MCF 10A (cell line): ENCODE data around the gene TAC4. TPM values are rescaled to one million over a fixed set of nuclear protein-coding genes. Genes with fewer than 3 reads are reported as not detected.
A peak's percentile ranks its signal among the peaks of the same experiment; 100 is the strongest.

Experiments
- BruUV-seq: library from RNA; stranded (reverse); fragments of 400-500 nt; replicated peaks from 2 replicates; lab custom pipeline; 2021; lab: Mats Ljungman, UMichigan
- CTCF ChIA-PET: fragments of 300-600 bp; sonication (Branson Sonifier 250); formaldehyde crosslinking; extraction: SDS; loops from one replicate; lab custom pipeline; 2021; ENCODE audit warnings: antibody characterized with exemption, inconsistent platforms; lab: Yijun Ruan, JAX
- POLR2A ChIA-PET: fragments of 300-600, 350-650 bp; sonication (Branson Sonifier 250); formaldehyde crosslinking; extraction: SDS; loops from one replicate; lab custom pipeline; 2020; ENCODE audit warnings: antibody characterized with exemption, inconsistent platforms; lab: Yijun Ruan, JAX
- DNase-seq: peaks from one replicate; pipeline ENCODE4 v3.0.0-alpha.2; 2018; ENCODE audit not compliant: unreplicated experiment
- H3K27ac Mint-ChIP-seq: one replicate; pipeline ENCODE4 v1.8.0; 2022; ENCODE audit warnings: mild to moderate bottlenecking, low read depth, mixed read lengths; ENCODE audit not compliant: unreplicated experiment
- H3K27me3 Mint-ChIP-seq: one replicate; pipeline ENCODE4 v1.8.0; 2022; ENCODE audit warnings: mixed read lengths; ENCODE audit not compliant: insufficient read depth, unreplicated experiment
- H3K36me3 Mint-ChIP-seq: one replicate; pipeline ENCODE4 v1.8.0; 2022; ENCODE audit warnings: mild to moderate bottlenecking, moderate library complexity, mixed read lengths; ENCODE audit not compliant: insufficient read depth, unreplicated experiment
- H3K4me1 Mint-ChIP-seq: one replicate; pipeline ENCODE4 v1.8.0; 2022; ENCODE audit warnings: mixed read lengths; ENCODE audit not compliant: insufficient read depth, unreplicated experiment
- H3K4me3 Mint-ChIP-seq: one replicate; pipeline ENCODE4 v1.8.0; 2022; ENCODE audit warnings: mild to moderate bottlenecking, moderate library complexity, mixed read lengths; ENCODE audit not compliant: unreplicated experiment
- H3K9me3 Mint-ChIP-seq: one replicate; pipeline ENCODE4 v1.8.0; 2022; ENCODE audit warnings: mixed read lengths; ENCODE audit not compliant: unreplicated experiment
- CTCF ChIP-seq: fragments of 200-600 bp; IDR thresholded peaks from one replicate; pipeline ENCODE4 v1.8.0; 2022; ENCODE audit warnings: antibody characterized with exemption, mild to moderate bottlenecking; ENCODE audit not compliant: unreplicated experiment
- intact Hi-C: fragments of 100-400 bp; cut with micrococcal nuclease; formaldehyde crosslinking; loops from 2 replicates; pipeline ENCODE4 v1.14.1; 2022
- total RNA-seq: library from RNA; stranded (reverse); gene quantifications from 2 replicates; pipeline ENCODE4 v1.2.3, GENCODE V29; 2022

TAC4 gene
- total RNA-seq, 1 experiment from 2014 or later, result not detected

DNA sequence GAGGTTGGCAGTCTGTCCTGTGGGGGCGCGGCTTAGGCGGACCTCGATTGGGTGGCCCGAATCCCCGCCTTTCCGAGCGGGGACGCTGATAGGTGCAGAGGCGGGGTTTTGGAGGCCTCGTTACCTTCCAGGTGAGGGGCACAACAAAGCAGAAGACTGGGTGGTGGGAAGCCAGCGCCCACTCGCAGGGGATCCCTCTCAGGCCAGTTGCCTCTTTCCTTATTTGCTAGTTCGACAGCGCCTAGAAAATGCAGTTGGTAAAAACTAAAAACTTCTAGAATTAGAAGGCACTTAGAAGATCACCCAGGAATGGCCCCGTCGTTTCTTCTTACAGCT, 58.7 kb downstream of the TAC4 start:
- no TSS peak for BruUV-seq
- intact Hi-C loops, result no loop called here
- Mint-ChIP-seq H3K27me3 (no peaks in the 10 kb centered on the region), H3K4me3 (peak overlapping the region; percentile 93), H3K27ac (peak overlapping the region; percentile 98), H3K9me3 (no peaks in the 10 kb centered on the region), H3K36me3 (peaks cover 56% of the 10 kb centered on the region), H3K4me1 (peaks cover 17% of the 10 kb centered on the region)
- TF ChIP-seq CTCF, result no peak
- DNase-seq, result no peak
- ChIA-PET POLR2A (interaction anchor here (1.0 to 3.0 kb wide), 5 partner anchors 9 to 105 kb away, joined by 3 to 35 read pairs (median 4); partner anchors contain the start of gene SLC35B1), CTCF (no interaction called here)

GRCh38 chr17:49788478-49789242, 59.2 kb downstream of the TAC4 start, which contains the start of gene KAT7:
KAT7 (plus strand) TSS chr17:49788681; CDS start chr17:49788835, 154 bp downstream.
- no peak for TF ChIP-seq CTCF
- CTCF ChIA-PET, result interaction anchor here (0.6 to 1.1 kb wide), 3 partner anchors 9 to 143 kb away, joined by 3 to 6 read pairs (median 3); partner anchors contain the start of gene SLC35B1
- peak; percentile 99 for DNase-seq
- POLR2A ChIA-PET, result interaction anchor here (0.6 to 3.0 kb wide), 25 partner anchors 9 to 1885 kb away, joined by 3 to 35 read pairs (median 4); partner anchors contain the start of genes FAM117A, SLC35B1 and SPOP
- intact Hi-C loops, result no loop called here
- peak within 1 kb of the TSS; percentile 93 for H3K4me3 Mint-ChIP-seq
- peaks cover 50% of the 10 kb centered on the region for H3K36me3 Mint-ChIP-seq
- BruUV-seq, result no TSS peak
- peaks cover 17% of the 10 kb centered on the region for H3K4me1 Mint-ChIP-seq
- H3K27me3 Mint-ChIP-seq, result no peaks in the 10 kb centered on the region
- no peaks in the 10 kb centered on the region for H3K9me3 Mint-ChIP-seq
- H3K27ac Mint-ChIP-seq, result peak within 1 kb of the TSS; percentile 98

Other genes starting within 250 kb of the TAC4 start
- 42.1 and 52.3 TPM in 2 replicates for gene SPOP, start 170.0 kb downstream of the TAC4 start, total RNA-seq
- 99.6 and 130 TPM in 2 replicates for gene SLC35B1, start 140.1 kb downstream of the TAC4 start, total RNA-seq
- 2.0 and 5.0 TPM in 2 replicates for gene FAM117A, start 83.9 kb downstream of the TAC4 start, total RNA-seq
- gene KAT7, start 59.4 kb downstream of the TAC4 start, total RNA-seq, result 45.1 and 53.7 TPM in 2 replicates
- 0.32 and 0.56 TPM in 2 replicates for gene DLX4, start 121.1 kb upstream of the TAC4 start, total RNA-seq
- not detected in 2 replicates for gene DLX3, start 147.2 kb upstream of the TAC4 start, total RNA-seq
- 588 and 717 TPM in 2 replicates for gene ITGA3, start 208.0 kb upstream of the TAC4 start, total RNA-seq
- 9.9 and 11.2 TPM in 2 replicates for gene PDK2, start 247.3 kb upstream of the TAC4 start, total RNA-seq